ENCODE results near the gene USP12.

The USP12 gene

GRCh38 chr13:27183561-27184147 is 12.0 kb upstream of the USP12 start:
- no peak for DNase-seq (ENCODE audit: low spot score)

DNA sequence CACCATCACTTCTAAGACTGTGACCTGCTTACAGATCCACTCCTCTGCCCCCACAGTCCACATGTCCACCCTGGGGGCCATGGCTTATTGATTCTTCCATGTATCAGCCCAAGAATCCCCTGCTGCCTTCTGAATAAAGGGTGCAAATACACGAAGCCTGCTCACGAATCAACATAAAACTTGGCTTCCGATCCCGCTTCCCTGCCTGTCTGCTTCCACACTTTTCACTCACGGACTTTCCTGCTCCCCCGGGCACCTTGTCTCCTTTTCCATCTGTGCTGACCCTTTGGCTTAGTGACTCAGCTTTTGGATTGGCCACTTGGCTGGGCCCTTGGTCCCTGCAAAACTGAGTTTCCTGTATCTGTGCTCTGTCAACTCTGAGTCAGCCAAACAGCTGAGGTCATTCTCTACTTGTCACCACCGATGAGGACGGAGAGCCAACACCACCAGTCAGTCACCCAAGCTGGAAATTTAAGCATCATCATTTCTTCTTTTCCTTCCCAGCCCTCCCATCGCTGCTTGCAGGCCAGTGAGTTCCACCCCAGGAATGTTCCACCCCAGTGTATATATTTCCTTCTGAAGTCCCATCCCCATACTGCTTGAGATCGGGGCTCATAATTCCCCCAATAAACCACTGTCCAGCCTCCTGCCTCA is 11.4 kb upstream of the USP12 start:
- no peak for DNase-seq (ENCODE audit: low spot score)

DNA sequence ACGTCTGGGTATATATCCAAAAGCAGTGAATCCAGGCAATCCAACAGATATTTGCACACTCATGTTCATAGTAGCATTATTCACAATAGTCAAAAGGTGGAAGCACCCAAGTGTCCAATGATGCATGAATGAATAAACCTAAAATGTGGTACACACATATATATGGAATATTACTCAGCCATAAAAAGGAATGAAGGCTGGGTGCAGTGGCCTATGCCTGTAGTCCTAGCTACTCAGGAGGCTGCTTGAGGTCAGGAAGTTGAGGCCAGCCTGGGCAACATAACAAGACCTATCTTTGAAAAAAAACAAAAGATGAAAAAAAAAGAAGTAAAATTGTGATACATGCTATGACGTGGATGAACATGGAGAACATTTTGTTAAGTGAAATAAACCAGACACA is 10.4 kb upstream of the USP12 start:
- DNase-seq (ENCODE audit: low spot score), result no peak

- DNase-seq (ENCODE audit: low spot score), result no peak
These were observed 6.2 kb upstream of the USP12 start for GRCh38 chr13:27177852-27178251.

- no peak for DNase-seq (ENCODE audit: low spot score)
These were observed 5.1 kb upstream of the USP12 start for GRCh38 chr13:27176470-27177410.

GRCh38 chr13:27174766-27175455 is 3.3 kb upstream of the USP12 start:
- DNase-seq (ENCODE audit: low spot score), result no peak

DNA sequence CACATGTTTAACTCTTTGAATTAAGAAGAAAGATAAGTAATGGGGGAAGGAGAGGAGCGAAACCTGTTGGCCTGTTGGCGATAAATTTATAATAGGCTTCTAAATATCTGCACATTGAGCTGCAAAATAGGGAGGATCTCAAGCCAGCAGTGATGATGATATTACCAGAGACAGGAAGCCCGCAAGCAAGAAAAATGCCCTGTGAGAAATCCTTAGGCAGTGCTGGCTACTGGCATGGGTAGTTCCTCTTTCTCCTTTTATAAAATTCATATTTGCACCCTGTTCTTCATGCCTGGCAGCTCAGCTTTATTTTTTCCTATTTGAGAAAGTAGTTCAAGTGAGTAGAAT is 858 bp upstream of the USP12 start:
- no peak for DNase-seq (ENCODE audit: low spot score)

DNA sequence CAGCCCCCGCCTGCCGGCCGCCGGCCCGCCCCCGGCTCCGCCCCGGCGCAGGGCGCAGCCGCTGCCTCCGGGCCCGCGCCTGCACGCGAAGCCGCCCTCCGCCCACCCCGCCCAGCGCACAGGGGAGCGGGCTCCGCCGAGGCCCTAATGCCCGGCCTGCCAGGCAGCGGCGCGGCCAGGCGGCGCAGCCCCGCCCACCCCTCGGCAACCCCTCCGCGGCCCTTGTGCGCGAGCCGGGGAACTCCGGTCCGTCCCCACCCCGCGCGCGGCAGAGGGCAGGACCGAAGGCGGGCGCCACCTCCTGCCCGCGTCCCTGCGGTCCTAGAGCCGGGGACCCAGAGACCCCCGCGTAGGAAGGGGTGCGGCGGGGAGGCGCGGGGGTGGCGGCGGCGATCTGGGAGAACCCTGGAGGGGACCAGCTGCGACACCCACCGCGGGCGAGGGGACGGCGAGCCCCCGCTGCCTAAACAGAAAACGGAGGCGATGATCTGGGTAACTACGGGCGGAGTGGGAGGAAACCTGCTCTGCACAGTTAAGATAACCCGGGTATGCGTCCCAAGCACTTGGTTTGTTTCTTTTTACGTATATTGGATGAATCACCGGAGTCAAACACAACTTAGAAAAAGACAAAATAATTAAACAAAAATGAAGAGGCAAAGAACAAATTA is 350 bp upstream of the USP12 start:
- peak; percentile 91 for DNase-seq (ENCODE audit: low spot score)

GRCh38 chr13:27170516-27171243 is 931 bp downstream of the USP12 start:
- peak; percentile 37 for DNase-seq (ENCODE audit: low spot score)

GRCh38 chr13:27170221-27170515 is 1.4 kb downstream of the USP12 start:
- DNase-seq (ENCODE audit: low spot score), result no peak

GRCh38 chr13:27168906-27169657 is 2.5 kb downstream of the USP12 start:
- no peak for DNase-seq (ENCODE audit: low spot score)

GRCh38 chr13:27168086-27168485 is 3.5 kb downstream of the USP12 start:
- DNase-seq (ENCODE audit: low spot score), result no peak

GRCh38 chr13:27166313-27166712 is 5.3 kb downstream of the USP12 start:
- DNase-seq (ENCODE audit: low spot score), result no peak

GRCh38 chr13:27161980-27162379 is 9.6 kb downstream of the USP12 start:
- DNase-seq (ENCODE audit: low spot score), result no peak

DNA sequence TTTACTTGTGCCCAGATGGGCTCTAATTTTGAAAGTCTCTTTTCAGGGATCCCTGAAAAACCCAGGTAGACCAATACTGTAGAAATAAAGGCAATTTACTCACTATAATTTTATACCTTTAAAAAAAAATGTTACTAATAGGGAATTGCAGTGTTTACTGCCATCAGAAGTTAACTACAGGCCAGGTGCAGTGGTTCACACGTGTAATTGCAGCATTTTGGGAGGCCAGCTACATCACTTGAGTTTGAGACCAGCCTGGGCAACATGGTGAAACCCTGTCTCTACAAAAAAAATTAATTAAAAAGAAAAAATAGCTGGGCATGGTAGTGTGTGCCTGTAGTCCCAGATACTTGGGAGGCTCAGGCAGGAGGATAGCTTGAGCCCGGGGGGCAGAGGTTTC is 10.2 kb downstream of the USP12 start:
- no peak for DNase-seq (ENCODE audit: low spot score)

- no peak for DNase-seq (ENCODE audit: low spot score)
These were observed 10.8 kb downstream of the USP12 start for GRCh38 chr13:27160657-27161295.

DNA sequence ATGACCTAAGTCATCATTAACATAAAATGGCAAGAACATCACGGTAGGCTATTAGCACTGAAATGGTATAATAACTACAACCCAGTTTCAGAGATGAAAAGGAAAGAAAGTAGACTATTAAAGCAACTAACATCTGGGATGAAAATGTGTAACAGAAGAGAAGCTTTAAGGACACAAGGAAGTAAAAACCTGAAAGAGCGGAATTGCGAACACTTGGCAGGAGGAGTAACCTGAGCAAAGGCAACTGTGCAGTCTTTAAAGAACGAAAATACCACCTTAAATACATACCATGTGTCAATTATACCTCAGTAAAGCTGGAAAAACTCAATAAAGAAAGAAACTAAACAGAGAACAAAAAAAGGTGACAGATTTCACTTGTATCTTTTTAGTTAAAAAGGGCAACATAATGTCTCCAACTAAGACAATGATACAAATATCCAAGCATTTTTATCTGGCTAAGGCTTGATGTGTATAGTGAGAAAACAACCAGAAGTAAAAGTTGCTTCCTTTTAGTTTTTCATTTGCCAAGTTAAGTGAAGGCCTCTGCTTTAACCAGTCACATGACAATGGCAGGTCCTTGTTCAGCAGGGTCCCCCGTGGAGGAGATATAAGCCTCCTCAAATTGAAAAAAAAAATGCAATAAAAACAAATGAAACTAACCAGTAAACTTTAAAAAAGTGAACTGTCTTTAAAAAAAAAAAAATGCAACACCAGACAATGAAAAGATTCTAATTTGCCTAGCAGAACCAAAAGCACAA is 11.6 kb downstream of the USP12 start:
- no peak for DNase-seq (ENCODE audit: low spot score)

DNA sequence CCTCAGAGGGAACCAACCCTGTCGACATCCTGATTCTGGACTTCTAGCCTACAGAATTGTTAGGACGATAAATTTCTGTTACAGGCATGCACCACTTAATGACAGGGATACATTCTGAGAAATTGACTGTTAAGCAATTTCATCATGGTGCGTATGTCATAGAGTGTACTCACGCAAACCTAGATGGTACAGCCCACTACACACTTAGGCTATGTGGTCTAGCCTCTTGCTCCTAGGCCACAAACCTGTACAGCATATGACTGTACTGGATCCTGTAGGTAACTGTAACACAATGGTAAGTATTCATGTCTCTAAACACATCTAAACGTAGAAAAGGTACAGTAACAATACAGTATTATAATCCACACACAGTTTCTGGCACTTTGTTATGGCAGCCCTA is 13.3 kb downstream of the USP12 start:
- DNase-seq (ENCODE audit: low spot score), result no peak

DNA sequence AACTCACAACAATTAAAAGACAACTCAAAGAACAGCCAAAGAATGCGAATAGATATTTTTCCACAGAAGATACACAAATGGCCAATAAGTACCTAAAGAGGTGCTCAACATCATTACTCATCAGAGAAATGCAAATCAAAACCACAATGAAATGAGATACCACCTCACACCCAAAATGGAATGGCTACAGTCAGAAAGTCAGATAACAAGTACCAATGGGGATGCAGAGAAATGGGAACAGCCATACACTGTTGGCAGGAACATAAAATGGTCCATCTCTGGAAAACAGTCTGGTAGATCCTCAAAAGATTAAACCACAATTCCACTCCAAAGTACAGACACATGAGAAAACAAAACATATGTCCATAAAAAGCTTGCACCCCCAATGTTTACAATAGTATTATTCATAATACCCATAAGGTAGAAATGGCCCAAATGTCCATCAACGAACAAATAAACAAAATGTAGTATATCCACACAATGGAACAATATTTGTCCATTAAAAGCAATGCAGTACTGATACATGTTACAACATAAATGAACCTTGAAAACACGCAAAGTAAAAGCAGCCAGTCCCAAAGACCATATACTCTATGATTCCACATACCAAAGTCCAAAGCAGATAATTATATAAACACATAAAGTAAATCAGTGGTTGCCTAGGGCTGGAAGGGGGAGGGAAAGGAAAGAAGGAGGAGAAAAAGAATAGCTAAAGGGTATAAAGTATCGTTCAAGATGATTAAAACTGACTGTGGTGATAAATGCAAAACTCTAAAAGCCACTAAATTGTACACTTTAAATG is 19.6 kb downstream of the USP12 start:
- no peak for DNase-seq (ENCODE audit: low spot score)
